Esophagus squamous epithelium (tissue), 5 donors: ENCODE results near the gene ITCH. TPM values are rescaled to one million over a fixed set of nuclear protein-coding genes. Genes with fewer than 3 reads are reported as not detected.
"Not testable (repeated sequence)": the region's sequence is repeated elsewhere in the genome, so short reads cannot be mapped to it uniquely, and the experiment has no call there.

Experiments
- DNase-seq: peaks from one replicate; lab custom pipeline; 2025; lab: John Stamatoyannopoulos, UW
- H3K27ac ChIP-seq, 4 donors: fragments of 200-600 bp; sonication (generic); one replicate each; pipeline ENCODE4 v1.5.1; 2016 to 2019; ENCODE audit warnings: mild to moderate bottlenecking in 1 of 4
- H3K27me3 ChIP-seq, 4 donors: fragments of 200-600 bp; sonication (generic); 1 replicate in 3 of 4; 2 replicates in 1 of 4; pipeline versions ENCODE4 v1.5.1 to v1.6.0; 2017 to 2021; ENCODE audit warnings: antibody characterized with exemption in 1 of 4
- H3K36me3 ChIP-seq, 3 donors: fragments of 200-600 bp; sonication (generic); one replicate each; pipeline ENCODE4 v1.5.1; 2016 to 2019
- H3K4me1 ChIP-seq, 3 donors: fragments of 200-600 bp; sonication (generic); one replicate each; pipeline ENCODE4 v1.5.1; 2017 to 2019
- H3K4me3 ChIP-seq, 4 donors: fragments of 200-600 bp; sonication (generic); 1 replicate in 3 of 4; 2 replicates in 1 of 4; pipeline ENCODE4 v1.5.1; 2016 to 2019; ENCODE audit warnings: mild to moderate bottlenecking in 2 of 4, moderate library complexity in 1 of 4
- H3K9me3 ChIP-seq, 3 donors: fragments of 200-600 bp; sonication (generic); one replicate each; pipeline ENCODE4 v1.5.1; 2016 to 2019
- CTCF ChIP-seq, 6 experiments: fragments of 450-650 bp in 4 of 6; fragments of 200-600 bp in 2 of 6; sonication (generic) in 2 of 6; IDR thresholded peaks; one replicate each; pipeline ENCODE4 v1.5.1; 2016 to 2019; ENCODE audit warnings: antibody characterized with exemption in 6 of 6, mild to moderate bottlenecking in 4 of 6, moderate library complexity in 4 of 6
- POLR2A ChIP-seq, 4 donors: fragments of 450-650 bp; IDR thresholded peaks; one replicate each; pipeline ENCODE4 v1.6.1; 2017; ENCODE audit warnings: antibody characterized with exemption in 4 of 4, mild to moderate bottlenecking in 4 of 4, moderate library complexity in 3 of 4
- WGBS, 2 donors: methylation state at CpG; one replicate each; pipeline ENCODE4 v1.1.5; 2018; 5-methylcytosine and 5-hydroxymethylcytosine counted together
- intact Hi-C: fragments of 100-400 bp; cut with DNase I; formaldehyde crosslinking; loops from one replicate; pipeline ENCODE4 v1.15.0; 2022
- total RNA-seq, 4 donors: library from RNA; depleted of rRNA; stranded (reverse); fragments of >200 nt; gene quantifications; one replicate each; pipeline ENCODE4 v1.1.0, GENCODE V29; 2016
- donor health status: DM: yes; HTN: yes; CAD: no.

Gene ITCH
- total RNA-seq, 4 donors from 2014 or later = 45.9 to 67.9 (median 54.5) TPM

- 0 to 1% methylated on average over 16 to 36 of the region's 70 CpGs for WGBS, 2 donors
- Histone ChIP-seq H3K36me3 (no peaks in the 10 kb centered on the region), H3K27me3 (no peaks in the 10 kb centered on the region), H3K27ac (peak overlapping the region; percentile 96 to 99 (median 98)), H3K9me3 (no peaks in the 10 kb centered on the region), H3K4me3 (peak overlapping the region; percentile 86 to 99 (median 91)), H3K4me1 (peaks cover 32 to 67% (median 43%) of the 10 kb centered on the region in 3 donors)
- intact Hi-C loops = no loop called here
- no peak for DNase-seq
- TF ChIP-seq CTCF (IDR thresholded peaks at IDR 0.05) = no peak
- no peak for TF ChIP-seq POLR2A (IDR thresholded peaks at IDR 0.05)
These were observed 571 bp downstream of the ITCH start for GRCh38 chr20:34363465-34364222.

- intact Hi-C loops = no loop called here
- H3K27me3 ChIP-seq = no peaks in the 10 kb centered on the region
- H3K36me3 ChIP-seq = peaks cover 0 to 1% (median 0%) of the 10 kb centered on the region in 3 donors
- H3K4me1 ChIP-seq = peaks cover 32 to 72% (median 43%) of the 10 kb centered on the region in 3 donors
- H3K4me3 ChIP-seq = peak overlapping the region; percentile 86 to 99 (median 91)
- H3K27ac ChIP-seq = peak overlapping the region; percentile 96 to 99 (median 98)
- 22 to 28% methylated on average over 4 of the region's 4 CpGs for whole genome bisulfite sequencing, 2 donors
- no peak for TF ChIP-seq POLR2A (IDR thresholded peaks at IDR 0.05)
- no peak for TF ChIP-seq CTCF (IDR thresholded peaks at IDR 0.05)
- no peaks in the 10 kb centered on the region for H3K9me3 ChIP-seq
- DNase-seq = no peak
These were observed 1.1 kb downstream of the ITCH start for GRCh38 chr20:34364223-34364506.

DNA sequence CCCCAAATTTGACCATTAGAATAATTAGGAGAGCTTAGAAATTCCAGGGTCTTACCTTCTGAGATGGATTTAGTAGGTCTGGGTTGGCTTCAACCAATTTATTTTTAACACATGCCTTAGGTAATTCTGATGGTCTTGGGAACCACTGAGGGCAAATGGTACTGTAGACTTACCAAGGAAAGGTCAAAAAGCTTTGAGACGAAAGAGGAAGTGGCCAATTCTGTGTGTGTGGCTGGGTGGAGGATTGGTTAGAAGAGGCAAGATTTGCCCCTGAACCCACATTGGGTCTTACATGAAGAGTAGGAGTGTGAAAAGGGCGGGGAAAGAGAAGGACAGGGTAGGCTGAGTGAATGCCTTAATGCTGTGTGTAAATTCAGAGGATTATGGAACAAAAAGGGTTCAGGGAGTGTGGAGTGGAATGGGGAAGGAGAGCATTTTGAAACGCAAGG lies 2.7 kb downstream of the ITCH start:
- Histone ChIP-seq H3K36me3 (peaks cover 0 to 17% (median 10%) of the 10 kb centered on the region in 3 donors), H3K27ac (peak overlapping the region; percentile 6 to 99 (median 74)), H3K4me1 (peaks cover 32 to 74% (median 43%) of the 10 kb centered on the region in 3 donors), H3K27me3 (no peaks in the 10 kb centered on the region), H3K4me3 (peak overlapping the region in 1 of 4 donors; percentile 9), H3K9me3 (no peaks in the 10 kb centered on the region)
- DNase-seq = no peak
- TF ChIP-seq CTCF (IDR thresholded peaks at IDR 0.05) = no peak
- no peak for TF ChIP-seq POLR2A (IDR thresholded peaks at IDR 0.05)
- intact Hi-C loops = no loop called here
- 42 to 58% methylated on average over 3 of the region's 3 CpGs for WGBS, 2 donors

DNA sequence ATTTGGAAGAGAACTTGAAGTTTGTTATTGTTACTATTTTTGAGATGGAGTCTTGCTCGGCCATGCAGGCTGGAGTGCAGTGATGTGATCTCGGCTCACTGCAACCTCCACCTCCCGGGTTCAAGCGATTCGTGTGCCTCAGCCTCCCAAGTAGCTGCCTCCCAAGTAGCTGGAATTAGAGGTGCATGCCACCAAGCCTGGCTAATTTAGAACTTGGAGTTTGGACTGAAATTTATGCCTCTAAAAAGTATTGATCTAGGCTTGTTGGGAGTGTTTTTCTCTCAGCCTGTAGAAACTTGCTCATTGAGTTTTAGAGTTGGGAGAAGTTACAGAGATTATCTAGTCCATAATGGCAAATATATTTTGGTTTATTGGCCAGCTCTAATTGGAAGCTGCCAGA lies 4.1 kb downstream of the ITCH start:
- intact Hi-C loops = no loop called here
- Histone ChIP-seq H3K4me1 (peaks cover 30 to 66% (median 43%) of the 10 kb centered on the region in 3 donors), H3K27ac (peak overlapping the region in 2 of 4 donors; percentile 54 to 99), H3K36me3 (peaks cover 0 to 31% (median 10%) of the 10 kb centered on the region in 3 donors), H3K9me3 (no peaks in the 10 kb centered on the region), H3K4me3 (no peak overlapping the region), H3K27me3 (no peaks in the 10 kb centered on the region)
- 79 to 88% methylated on average over 5 of the region's 5 CpGs for WGBS, 2 donors
- DNase-seq = no peak
- TF ChIP-seq CTCF (IDR thresholded peaks at IDR 0.05) (no peak), POLR2A (IDR thresholded peaks at IDR 0.05) (no peak)

- peaks cover 23 to 58% (median 36%) of the 10 kb centered on the region in 3 donors for H3K4me1 ChIP-seq
- WGBS, 2 donors = 77 to 87% methylated on average over 9 of the region's 9 CpGs
- H3K9me3 ChIP-seq, H3K4me3 ChIP-seq, DNase-seq, intact Hi-C loops, H3K27me3 ChIP-seq: not testable (repeated sequence)
- peaks cover 0 to 39% (median 10%) of the 10 kb centered on the region in 3 donors for H3K36me3 ChIP-seq
- peak overlapping the region in 2 of 4 donors; percentile 13 to 54 for H3K27ac ChIP-seq
These were observed 4.8 kb downstream of the ITCH start for GRCh38 chr20:34367911-34368310.
